NCI-H2171 (cell line): ENCODE measurements around the gene AK9.

Experiments
- DNase-seq: peaks from one replicate; lab custom pipeline; 2025; lab: John Stamatoyannopoulos, UW

Gene AK9

GRCh38 chr6:109695468-109695867, 4.5 kb upstream of the AK9 start:
- no peak for DNase-seq

DNA sequence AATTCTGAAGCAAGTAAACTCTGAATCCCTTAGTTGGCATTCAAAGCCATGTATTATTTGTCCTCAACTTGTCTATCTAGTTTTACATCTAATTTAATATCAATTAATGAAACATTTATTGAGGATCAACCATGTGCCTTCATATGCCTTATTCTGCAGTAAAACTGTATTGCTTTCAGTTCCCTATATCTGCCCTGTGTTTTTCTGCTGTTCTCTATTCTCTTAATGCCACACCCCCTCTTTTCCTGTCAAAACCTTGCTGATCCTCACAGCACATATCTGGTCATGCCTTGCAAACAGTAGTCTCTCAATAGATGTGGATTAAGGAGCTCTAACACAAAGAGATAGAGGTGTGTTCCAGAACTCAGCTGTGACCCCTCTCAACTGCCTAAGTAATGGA, 2.1 kb upstream of the AK9 start:
- no peak for DNase-seq

- DNase-seq, result peak; percentile 74
These were observed 647 bp downstream of the AK9 start for GRCh38 chr6:109690373-109690736.

- peak; percentile 10 for DNase-seq
These were observed 3.7 kb downstream of the AK9 start for GRCh38 chr6:109687271-109687761.

GRCh38 chr6:109686566-109687265, 4.3 kb downstream of the AK9 start:
- no peak for DNase-seq

DNA sequence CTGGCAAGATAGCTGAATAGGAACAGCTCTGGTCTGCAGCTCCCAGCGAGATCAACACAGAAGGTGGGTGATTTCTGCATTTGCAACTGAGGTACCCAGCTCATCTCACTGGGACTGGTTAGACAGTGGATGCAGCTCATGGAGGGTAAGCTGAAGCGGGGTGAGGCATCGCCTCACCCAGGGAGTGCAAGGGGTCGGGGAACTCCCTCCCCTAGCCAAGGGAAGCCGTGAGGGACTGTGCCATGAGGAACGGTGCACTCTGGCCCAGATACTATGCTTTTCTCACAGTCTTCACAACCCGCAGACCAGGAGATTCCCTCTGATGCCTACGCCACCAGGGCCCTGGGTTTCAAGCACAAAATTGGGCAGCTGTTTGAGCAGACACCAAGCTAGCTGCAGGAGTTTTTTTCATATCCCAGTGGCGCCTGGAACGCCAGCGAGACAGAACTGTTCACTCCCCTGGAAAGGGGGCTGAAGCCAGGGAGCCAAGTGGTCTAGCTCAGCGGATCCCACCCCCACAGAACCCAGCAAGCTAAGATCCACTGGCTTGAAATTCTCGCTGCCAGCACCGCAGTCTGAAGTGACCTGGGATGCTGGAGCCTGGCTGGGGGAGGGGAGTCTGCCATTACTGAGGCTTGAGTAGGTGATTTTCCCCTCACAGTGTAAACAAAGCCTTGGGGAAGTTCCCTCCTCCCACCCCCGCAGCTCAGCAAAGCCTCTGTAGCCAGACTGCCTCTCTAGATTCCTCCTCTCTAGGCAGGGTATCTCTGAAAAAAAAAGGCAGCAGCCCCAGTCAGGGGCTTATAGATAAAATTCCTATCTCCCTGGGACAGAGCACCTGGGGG, 12.1 kb downstream of the AK9 start:
- DNase-seq, result peak; percentile 58

DNA sequence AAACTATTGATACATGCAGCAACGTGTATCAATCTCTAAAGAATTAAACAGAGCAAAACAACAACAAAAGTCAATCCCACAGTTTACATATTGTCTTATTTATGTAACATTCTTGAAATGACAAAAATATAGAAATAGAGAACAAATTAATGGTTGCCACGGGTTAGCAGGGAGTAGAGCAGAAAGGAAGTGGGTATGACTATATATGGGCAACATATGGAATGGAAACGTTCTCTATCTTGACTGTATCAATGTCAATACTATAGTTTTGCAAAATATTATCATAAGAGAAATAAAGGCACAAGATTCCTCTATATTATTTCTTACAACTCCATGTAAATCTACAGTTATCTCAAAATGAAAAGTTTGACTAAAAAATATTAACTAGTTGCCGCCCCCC, 12.8 kb downstream of the AK9 start:
- no peak for DNase-seq

GRCh38 chr6:109676724-109677123, 14.3 kb downstream of the AK9 start:
- DNase-seq, result no peak

DNA sequence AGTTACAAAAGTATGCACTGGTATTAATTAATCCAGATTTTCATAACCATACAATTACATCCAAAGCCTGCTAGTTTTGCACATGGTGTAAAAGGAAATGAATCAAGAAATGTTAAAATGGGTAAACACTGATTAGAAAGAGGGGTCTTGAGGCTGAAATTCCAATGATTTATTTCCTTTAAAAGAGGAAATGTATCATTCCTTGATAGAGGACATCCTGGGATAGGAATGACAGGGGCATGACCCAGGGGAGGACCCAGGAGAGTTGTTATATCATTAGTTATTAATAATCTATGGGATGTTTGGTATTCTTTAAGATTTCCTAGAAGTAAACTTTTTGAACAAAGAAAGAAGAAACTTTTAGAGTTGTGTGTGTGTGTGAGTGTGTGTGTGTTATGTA, 18.2 kb downstream of the AK9 start:
- DNase-seq, result no peak

- DNase-seq, result no peak
These were observed 18.8 kb downstream of the AK9 start for GRCh38 chr6:109672175-109672574.

DNA sequence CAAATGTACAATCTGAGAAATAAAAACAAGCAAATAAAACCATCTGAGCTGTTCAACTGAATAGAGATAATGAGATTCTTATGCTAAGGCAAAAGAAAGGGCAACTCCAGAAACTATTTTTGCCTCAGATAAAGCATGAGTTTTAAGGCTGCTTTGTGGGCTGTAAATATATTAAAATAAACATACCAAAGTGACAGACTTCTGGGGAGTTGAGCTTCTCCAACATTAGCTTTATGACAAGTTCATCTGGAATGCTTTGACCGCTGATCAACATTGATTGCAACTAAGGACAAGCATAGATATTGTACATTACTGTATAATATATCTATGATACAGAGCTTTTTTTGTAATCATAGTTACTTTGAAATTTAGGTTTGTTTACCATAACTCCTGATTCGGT, 19.3 kb downstream of the AK9 start:
- no peak for DNase-seq

DNA sequence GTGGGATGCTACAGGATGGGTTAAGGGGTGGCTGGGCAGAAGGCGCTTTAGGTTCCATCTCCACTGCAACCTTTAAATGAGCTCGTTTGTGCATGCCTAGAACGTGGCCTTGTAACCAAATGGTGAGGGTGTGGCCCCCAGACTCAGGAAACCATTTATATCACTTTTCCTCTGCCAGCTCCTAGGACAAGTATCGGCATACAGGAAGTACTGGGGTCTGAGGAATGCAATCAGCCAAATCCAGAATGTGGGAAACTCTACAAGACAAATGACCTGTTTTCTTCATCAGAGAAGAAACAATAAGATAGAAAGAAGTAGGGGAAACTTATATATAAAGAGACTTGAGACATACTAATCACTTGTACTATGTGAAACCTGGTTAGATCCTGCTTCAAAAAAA, 21.2 kb downstream of the AK9 start:
- DNase-seq, result no peak

GRCh38 chr6:109662192-109662591, 28.8 kb downstream of the AK9 start:
- no peak for DNase-seq

GRCh38 chr6:109660526-109661320, 30.3 kb downstream of the AK9 start:
- no peak for DNase-seq

GRCh38 chr6:109655761-109656262, 35.2 kb downstream of the AK9 start:
- DNase-seq, result no peak

DNA sequence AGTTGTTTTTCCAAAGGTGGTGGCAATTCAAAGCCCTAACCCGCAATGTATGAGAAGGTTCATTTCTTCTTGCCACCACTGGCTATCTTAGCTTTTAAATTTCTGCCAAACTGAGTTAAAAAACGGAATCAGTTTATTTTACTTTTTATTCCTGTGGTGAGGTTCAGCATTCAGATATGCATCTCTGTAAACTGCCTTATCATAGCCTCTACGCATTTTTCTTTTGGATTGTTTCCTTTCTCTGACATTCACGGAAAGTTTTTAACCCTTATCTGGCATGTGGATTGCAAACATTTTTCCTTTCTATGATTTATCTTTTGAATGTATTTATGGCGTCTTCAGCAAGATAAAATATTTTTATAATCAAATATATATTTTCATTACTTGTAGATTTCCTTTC, 37.7 kb downstream of the AK9 start:
- no peak for DNase-seq

GRCh38 chr6:109644131-109644530, 46.9 kb downstream of the AK9 start:
- DNase-seq, result no peak

GRCh38 chr6:109632405-109632804, 58.6 kb downstream of the AK9 start:
- DNase-seq, result no peak

DNA sequence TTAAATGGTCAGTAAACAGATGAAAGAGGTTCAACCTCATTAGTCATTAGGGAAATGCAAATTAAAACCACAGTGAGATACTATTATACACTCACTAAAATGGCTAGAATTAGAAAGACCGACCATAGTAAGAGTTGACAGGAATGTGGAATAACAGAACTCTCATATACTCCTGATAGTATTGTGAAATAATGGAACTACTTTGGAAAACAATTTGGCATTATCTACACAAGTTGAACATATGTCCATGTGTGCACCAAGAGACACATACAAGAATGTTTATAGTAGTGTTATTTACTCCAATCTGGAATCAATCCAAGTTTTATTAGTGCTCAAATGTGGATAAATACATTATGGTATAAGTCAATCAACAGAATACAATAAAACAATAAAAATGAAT, 59.6 kb downstream of the AK9 start:
- DNase-seq, result no peak

GRCh38 chr6:109628158-109629000, 62.6 kb downstream of the AK9 start:
- no peak for DNase-seq

DNA sequence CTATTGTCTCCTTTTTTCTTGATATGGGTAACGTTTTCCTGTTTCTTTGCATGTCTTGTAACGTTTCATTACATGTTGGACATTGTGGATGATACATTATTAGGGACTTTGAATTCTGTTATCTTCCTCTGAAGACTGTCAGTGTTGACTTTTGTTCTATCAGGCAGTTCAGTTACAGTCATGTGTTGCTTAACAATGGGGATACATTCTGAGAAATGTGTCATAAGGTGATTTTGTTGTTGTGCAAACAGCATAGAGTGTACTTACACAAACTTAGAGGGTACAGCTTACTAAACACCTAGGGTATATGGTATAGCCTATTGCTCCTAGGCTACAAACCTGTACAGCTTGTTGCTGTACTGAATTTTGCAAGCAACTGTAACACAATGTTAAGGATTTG, 64.7 kb downstream of the AK9 start:
- no peak for DNase-seq

- DNase-seq, result no peak
These were observed 65.8 kb downstream of the AK9 start for GRCh38 chr6:109625199-109625598.
